Stimulated activated CD4-positive, alpha-beta T cell treated with anti-CD3 and anti-CD28 coated beads, Interleukin-4, amount 100 ng/mL, for 1 hour (primary cell): ENCODE measurements around the gene NLGN1.
"Not testable (repeated sequence)": the region's sequence is repeated elsewhere in the genome, so short reads cannot be mapped to it uniquely, and the experiment has no call there.

Experiments used
- DNase-seq: peaks from one replicate; pipeline ENCODE4 v3.0.0-alpha.2; 2020

The NLGN1 gene

GRCh38 chr3:174199696-174200095 is 802.2 kb downstream of the NLGN1 start:
- no peak for DNase-seq

GRCh38 chr3:174202116-174202515 is 804.6 kb downstream of the NLGN1 start:
- no peak for DNase-seq

- no peak for DNase-seq
Observed at GRCh38 chr3:174202561-174202960, 805.0 kb downstream of the NLGN1 start.

GRCh38 chr3:174204765-174205164 is 807.2 kb downstream of the NLGN1 start:
- DNase-seq = no peak

GRCh38 chr3:174206607-174207192 is 809.2 kb downstream of the NLGN1 start:
- no peak for DNase-seq

GRCh38 chr3:174208161-174208560 is 810.6 kb downstream of the NLGN1 start:
- no peak for DNase-seq

GRCh38 chr3:174211896-174212295 is 814.4 kb downstream of the NLGN1 start:
- DNase-seq = not testable (repeated sequence)

GRCh38 chr3:174215456-174215855 is 817.9 kb downstream of the NLGN1 start:
- DNase-seq = no peak

GRCh38 chr3:174216019-174216418 is 818.5 kb downstream of the NLGN1 start:
- no peak for DNase-seq

- no peak for DNase-seq
Observed at GRCh38 chr3:174216946-174217718, 819.6 kb downstream of the NLGN1 start.

- DNase-seq = no peak
Observed at GRCh38 chr3:174218016-174218415, 820.5 kb downstream of the NLGN1 start.

GRCh38 chr3:174219738-174220137 is 822.2 kb downstream of the NLGN1 start:
- no peak for DNase-seq

GRCh38 chr3:174220775-174221554 is 823.4 kb downstream of the NLGN1 start:
- no peak for DNase-seq

- no peak for DNase-seq
Observed at GRCh38 chr3:174223042-174223441, 825.5 kb downstream of the NLGN1 start.

- DNase-seq = no peak
Observed at GRCh38 chr3:174223626-174224025, 826.1 kb downstream of the NLGN1 start.

GRCh38 chr3:174229916-174230315 is 832.4 kb downstream of the NLGN1 start:
- no peak for DNase-seq

GRCh38 chr3:174232028-174232657 is 834.6 kb downstream of the NLGN1 start:
- not testable (repeated sequence) for DNase-seq

GRCh38 chr3:174232658-174233429 is 835.3 kb downstream of the NLGN1 start:
- no peak for DNase-seq

GRCh38 chr3:174233511-174233910 is 836.0 kb downstream of the NLGN1 start:
- DNase-seq = no peak

- no peak for DNase-seq
Observed at GRCh38 chr3:174242311-174243041, 844.9 kb downstream of the NLGN1 start.

- DNase-seq = no peak
Observed at GRCh38 chr3:174243171-174243570, 845.6 kb downstream of the NLGN1 start.

GRCh38 chr3:174247687-174248152 is 850.2 kb downstream of the NLGN1 start:
- DNase-seq = no peak
